Measurements from ENCODE around the gene HTR4. TPM values are rescaled to one million over a fixed set of nuclear protein-coding genes. Genes with fewer than 3 reads are reported as not detected.

Gene HTR4
- total and polyA plus RNA-seq, 9 donors: 0.07 to 0.32 (median 0.11) TPM; not detected in 4

- intact Hi-C loops (cut with DNase I): no loop called here
- H3K4me1 ChIP-seq (ENCODE audit: insufficient read depth): no peaks in the 10 kb centered on the region
- H3K4me3 ChIP-seq: no peak overlapping the region
- no peaks in the 10 kb centered on the region for H3K36me3 ChIP-seq
- H3K9me3 ChIP-seq: no peaks in the 10 kb centered on the region
- H3K27me3 ChIP-seq: no peaks in the 10 kb centered on the region
- WGBS, 3 donors: 79 to 91% (median 81%) methylated on average over 2 of the region's 2 CpGs
- TF ChIP-seq POLR2A (IDR thresholded peaks at IDR 0.05) (no peak), CTCF (IDR thresholded peaks at IDR 0.05) (no peak), EP300 (IDR thresholded peaks at IDR 0.05) (no peak)
- no peak overlapping the region for H3K27ac ChIP-seq
- no peak for DNase-seq
These were observed 144.4 kb downstream of the HTR4 start for GRCh38 chr5:148509893-148510292.

GRCh38 chr5:148507648-148508047 is 146.7 kb downstream of the HTR4 start:
- no peak for DNase-seq
- H3K27me3 ChIP-seq: no peaks in the 10 kb centered on the region
- H3K9me3 ChIP-seq: no peaks in the 10 kb centered on the region
- TF ChIP-seq CTCF (IDR thresholded peaks at IDR 0.05) (no peak), EP300 (IDR thresholded peaks at IDR 0.05) (no peak), POLR2A (IDR thresholded peaks at IDR 0.05) (no peak)
- intact Hi-C loops (cut with DNase I): no loop called here
- H3K27ac ChIP-seq: no peak overlapping the region
- no peaks in the 10 kb centered on the region for H3K4me1 ChIP-seq (ENCODE audit: insufficient read depth)
- WGBS, 3 donors: 77 to 79% (median 79%) methylated on average over 3 of the region's 3 CpGs
- H3K36me3 ChIP-seq: no peaks in the 10 kb centered on the region
- no peak overlapping the region for H3K4me3 ChIP-seq

GRCh38 chr5:148499452-148499851 is 154.9 kb downstream of the HTR4 start:
- Histone ChIP-seq H3K36me3 (no peaks in the 10 kb centered on the region), H3K27me3 (no peaks in the 10 kb centered on the region), H3K27ac (no peak overlapping the region), H3K9me3 (no peaks in the 10 kb centered on the region), H3K4me3 (no peak overlapping the region), H3K4me1 (ENCODE audit: insufficient read depth) (no peaks in the 10 kb centered on the region)
- WGBS, 3 donors: 71 to 82% (median 76%) methylated on average over 1 of the region's 1 CpG
- DNase-seq: no peak
- intact Hi-C loops (cut with DNase I): no loop called here
- TF ChIP-seq POLR2A (IDR thresholded peaks at IDR 0.05) (no peak), CTCF (IDR thresholded peaks at IDR 0.05) (no peak), EP300 (IDR thresholded peaks at IDR 0.05) (no peak)

- TF ChIP-seq EP300 (IDR thresholded peaks at IDR 0.05) (no peak), CTCF (IDR thresholded peaks at IDR 0.05) (no peak), POLR2A (IDR thresholded peaks at IDR 0.05) (no peak)
- Histone ChIP-seq H3K4me3 (no peak overlapping the region), H3K27me3 (no peaks in the 10 kb centered on the region), H3K27ac (no peak overlapping the region), H3K9me3 (no peaks in the 10 kb centered on the region), H3K36me3 (no peaks in the 10 kb centered on the region), H3K4me1 (ENCODE audit: insufficient read depth) (no peaks in the 10 kb centered on the region)
- no peak for DNase-seq
- WGBS, 3 donors: 83 to 90% (median 86%) methylated on average over 1 of the region's 1 CpG
- intact Hi-C loops (cut with DNase I): no loop called here
These were observed 156.6 kb downstream of the HTR4 start for GRCh38 chr5:148497757-148498156.

GRCh38 chr5:148492351-148492750 is 162.0 kb downstream of the HTR4 start:
- TF ChIP-seq EP300 (IDR thresholded peaks at IDR 0.05) (no peak), CTCF (IDR thresholded peaks at IDR 0.05) (no peak), POLR2A (IDR thresholded peaks at IDR 0.05) (no peak)
- 81 to 85% (median 85%) methylated on average over 1 of the region's 1 CpG for WGBS, 3 donors
- intact Hi-C loops (cut with DNase I): no loop called here

More at GRCh38 chr5:148492351-148492750, 162.0 kb downstream of the HTR4 start:
- H3K36me3 ChIP-seq: no peaks in the 10 kb centered on the region
- no peaks in the 10 kb centered on the region for H3K4me1 ChIP-seq (ENCODE audit: insufficient read depth)
- H3K4me3 ChIP-seq: no peak overlapping the region
- no peak for DNase-seq
- H3K27ac ChIP-seq: no peak overlapping the region
- H3K27me3 ChIP-seq: no peaks in the 10 kb centered on the region
- H3K9me3 ChIP-seq: no peaks in the 10 kb centered on the region
